ENCODE data around the gene C17orf114.

Gene C17orf114

GRCh38 chr17:4823373-4824089 is 21.4 kb upstream of the C17orf114 start:
- DNase-seq (ENCODE audit: low read depth in 4 of 4, low spot score in 1 of 4): no peak

- DNase-seq (ENCODE audit: low read depth in 4 of 4, low spot score in 1 of 4): no peak
Observed at GRCh38 chr17:4822835-4823234, 20.7 kb upstream of the C17orf114 start.

- DNase-seq (ENCODE audit: low read depth in 4 of 4, low spot score in 1 of 4): no peak
Observed at GRCh38 chr17:4818276-4818675, 16.1 kb upstream of the C17orf114 start.

GRCh38 chr17:4816826-4817225 is 14.7 kb upstream of the C17orf114 start:
- DNase-seq (ENCODE audit: low read depth in 4 of 4, low spot score in 1 of 4): no peak

GRCh38 chr17:4815043-4815675 is 13.0 kb upstream of the C17orf114 start:
- no peak for DNase-seq (ENCODE audit: low read depth in 4 of 4, low spot score in 1 of 4)

- DNase-seq (ENCODE audit: low read depth in 4 of 4, low spot score in 1 of 4): no peak
Observed at GRCh38 chr17:4812690-4813089, 10.6 kb upstream of the C17orf114 start.

GRCh38 chr17:4811471-4811870 is 9.3 kb upstream of the C17orf114 start:
- DNase-seq (ENCODE audit: low read depth in 4 of 4, low spot score in 1 of 4): no peak

- DNase-seq (ENCODE audit: low read depth in 4 of 4, low spot score in 1 of 4): no peak
Observed at GRCh38 chr17:4810696-4811290, 8.7 kb upstream of the C17orf114 start.

- no peak for DNase-seq (ENCODE audit: low read depth in 4 of 4, low spot score in 1 of 4)
Observed at GRCh38 chr17:4808378-4808767, 6.2 kb upstream of the C17orf114 start.

- no peak for DNase-seq (ENCODE audit: low read depth in 4 of 4, low spot score in 1 of 4)
Observed at GRCh38 chr17:4807605-4808377, 5.7 kb upstream of the C17orf114 start.

- peak; percentile 71 to 90 (median 78) for DNase-seq (ENCODE audit: low read depth in 4 of 4, low spot score in 1 of 4)
Observed at GRCh38 chr17:4806777-4807604, 4.9 kb upstream of the C17orf114 start, which contains the start of gene PLD2. PLD2 (plus strand) TSS chr17:4807152; CDS start chr17:4807773, 621 bp downstream.

- no peak for DNase-seq (ENCODE audit: low read depth in 4 of 4, low spot score in 1 of 4)
Observed at GRCh38 chr17:4806456-4806776, 4.3 kb upstream of the C17orf114 start.

- no peak for DNase-seq (ENCODE audit: low read depth in 4 of 4, low spot score in 1 of 4)
Observed at GRCh38 chr17:4800462-4801196, 1.5 kb downstream of the C17orf114 start.

GRCh38 chr17:4796552-4796920 is 5.6 kb downstream of the C17orf114 start:
- DNase-seq (ENCODE audit: low read depth in 4 of 4, low spot score in 1 of 4): no peak

- DNase-seq (ENCODE audit: low read depth in 4 of 4, low spot score in 1 of 4): no peak
Observed at GRCh38 chr17:4795168-4795567, 7.0 kb downstream of the C17orf114 start.

- no peak for DNase-seq (ENCODE audit: low read depth in 4 of 4, low spot score in 1 of 4)
Observed at GRCh38 chr17:4790705-4791088, 11.4 kb downstream of the C17orf114 start.

- peak in 3 of 4 experiments; percentile 48 to 79 (median 62) for DNase-seq (ENCODE audit: low read depth in 4 of 4, low spot score in 1 of 4)
Observed at GRCh38 chr17:4789951-4790704, 12.0 kb downstream of the C17orf114 start.

GRCh38 chr17:4789701-4789950 is 12.5 kb downstream of the C17orf114 start:
- DNase-seq (ENCODE audit: low read depth in 4 of 4, low spot score in 1 of 4): no peak

GRCh38 chr17:4788807-4789700 is 13.1 kb downstream of the C17orf114 start, which contains the start of gene GLTPD2:
GLTPD2 (plus strand) TSS chr17:4788964; CDS start chr17:4789012, 48 bp downstream.
- no peak for DNase-seq (ENCODE audit: low read depth in 4 of 4, low spot score in 1 of 4)

Measured in stimulated activated CD4-positive, alpha-beta T cell treated with anti-CD3 and anti-CD28 coated beads, Interleukin-1b, Interleukin-23, amount 100 ng/mL, for 24 hours (primary cell).